Stimulated activated CD8-positive, alpha-beta memory T cell treated with anti-CD3 and anti-CD28 coated beads, Interleukin-7, amount 100 ng/mL, for 1 hour (primary cell): ENCODE data around the gene KLF9.
"Not testable (repeated sequence)": the region's sequence is repeated elsewhere in the genome, so short reads cannot be mapped to it uniquely, and the experiment has no call there.

ENCODE experiments used
- DNase-seq, 2 donors: peaks; one replicate each; pipeline ENCODE4 v3.0.0-alpha.2; 2020; ENCODE audit warnings: low read depth in 2 of 2

Gene KLF9

DNA sequence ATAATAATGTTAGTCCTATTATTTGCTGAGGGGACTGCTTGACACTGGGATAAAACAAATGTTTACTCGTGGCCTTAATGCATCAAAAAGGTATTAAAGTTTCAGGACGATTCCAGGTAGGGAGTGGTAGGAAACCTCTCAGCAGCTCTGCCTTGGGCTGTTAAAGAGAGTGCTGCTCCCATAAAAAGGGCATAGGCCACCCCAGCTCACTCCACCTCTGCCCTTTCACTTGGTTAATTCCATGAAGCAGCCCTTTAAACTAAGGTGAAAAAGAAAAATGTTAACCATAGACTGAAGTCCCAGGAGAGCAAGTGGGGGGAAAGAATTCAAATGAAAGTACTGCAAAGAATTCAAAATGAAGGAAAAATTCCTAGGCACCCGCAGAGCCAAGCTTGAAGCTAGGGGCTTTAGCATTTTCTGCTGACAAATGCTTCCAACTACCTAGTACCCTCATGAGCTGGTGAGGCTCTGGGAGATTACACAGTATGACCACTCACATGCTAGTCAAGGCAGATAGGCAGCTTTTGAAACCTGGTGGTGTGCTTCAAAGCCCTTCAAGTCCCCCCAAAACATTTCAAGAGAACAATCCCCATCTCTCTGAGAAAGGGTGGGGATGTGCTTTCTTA, 8.5 kb downstream of the KLF9 start:
- no peak for DNase-seq

DNA sequence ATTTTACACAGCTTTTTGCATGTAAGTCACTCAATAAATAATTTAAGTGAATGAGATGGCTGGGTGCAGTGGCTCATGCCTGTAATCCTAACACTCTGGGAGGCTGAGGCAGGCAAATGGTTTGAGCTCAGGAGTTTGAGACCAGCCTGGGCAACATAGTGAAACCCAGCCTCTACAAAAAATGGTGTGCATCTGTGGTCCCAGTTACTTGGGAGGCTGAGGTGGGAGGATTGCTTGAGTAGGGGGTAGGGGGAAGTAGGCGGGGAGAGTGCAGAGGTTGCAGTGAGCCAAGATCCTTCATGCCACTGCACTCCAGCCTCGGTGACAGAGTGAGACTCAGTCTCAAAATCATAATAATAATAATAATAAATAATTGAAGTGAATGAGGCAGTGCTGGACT, 10.2 kb downstream of the KLF9 start:
- no peak for DNase-seq

DNA sequence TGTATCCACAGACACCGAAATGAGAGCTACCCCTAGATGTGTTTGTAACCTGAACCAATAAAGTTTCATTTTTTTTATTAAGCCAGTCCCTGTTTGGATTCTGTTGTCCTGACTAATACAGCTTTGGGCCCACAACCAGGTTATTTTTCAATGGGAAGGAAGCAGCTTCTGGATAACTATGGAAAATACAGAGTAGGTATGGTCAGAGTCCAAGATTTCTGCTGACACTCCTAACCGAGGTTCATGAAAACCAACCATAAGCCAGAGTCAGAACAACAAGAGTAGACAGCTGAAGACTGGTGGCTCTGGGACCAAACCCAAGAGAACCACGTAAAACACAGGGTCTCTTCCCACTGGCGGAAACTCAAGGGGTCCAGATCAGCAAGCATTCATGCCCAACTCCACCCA, 10.8 kb downstream of the KLF9 start:
- no peak for DNase-seq

- no peak for DNase-seq
These were observed 11.3 kb downstream of the KLF9 start for GRCh38 chr9:70403166-70403565.

DNA sequence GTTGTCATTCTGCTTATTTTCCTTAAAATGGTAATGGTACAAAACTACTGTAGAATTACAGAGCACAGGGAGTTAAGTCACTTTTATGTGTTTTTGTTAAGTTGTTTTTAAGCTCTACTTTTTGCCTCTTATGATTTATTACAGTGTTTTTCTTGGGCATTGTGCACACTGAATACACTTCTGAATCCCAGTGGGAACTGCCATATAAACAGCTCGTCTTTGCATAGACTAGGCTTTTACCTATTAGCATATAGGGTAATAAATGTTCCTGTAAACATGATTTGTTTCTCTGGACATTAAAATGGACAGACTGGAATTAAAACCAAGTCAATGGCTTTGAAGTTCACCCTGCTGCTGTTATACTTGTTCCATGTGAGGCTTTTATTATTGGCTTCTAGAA, 12.2 kb downstream of the KLF9 start:
- DNase-seq, result no peak

GRCh38 chr9:70401241-70401640, 13.2 kb downstream of the KLF9 start:
- not testable (repeated sequence) for DNase-seq

DNA sequence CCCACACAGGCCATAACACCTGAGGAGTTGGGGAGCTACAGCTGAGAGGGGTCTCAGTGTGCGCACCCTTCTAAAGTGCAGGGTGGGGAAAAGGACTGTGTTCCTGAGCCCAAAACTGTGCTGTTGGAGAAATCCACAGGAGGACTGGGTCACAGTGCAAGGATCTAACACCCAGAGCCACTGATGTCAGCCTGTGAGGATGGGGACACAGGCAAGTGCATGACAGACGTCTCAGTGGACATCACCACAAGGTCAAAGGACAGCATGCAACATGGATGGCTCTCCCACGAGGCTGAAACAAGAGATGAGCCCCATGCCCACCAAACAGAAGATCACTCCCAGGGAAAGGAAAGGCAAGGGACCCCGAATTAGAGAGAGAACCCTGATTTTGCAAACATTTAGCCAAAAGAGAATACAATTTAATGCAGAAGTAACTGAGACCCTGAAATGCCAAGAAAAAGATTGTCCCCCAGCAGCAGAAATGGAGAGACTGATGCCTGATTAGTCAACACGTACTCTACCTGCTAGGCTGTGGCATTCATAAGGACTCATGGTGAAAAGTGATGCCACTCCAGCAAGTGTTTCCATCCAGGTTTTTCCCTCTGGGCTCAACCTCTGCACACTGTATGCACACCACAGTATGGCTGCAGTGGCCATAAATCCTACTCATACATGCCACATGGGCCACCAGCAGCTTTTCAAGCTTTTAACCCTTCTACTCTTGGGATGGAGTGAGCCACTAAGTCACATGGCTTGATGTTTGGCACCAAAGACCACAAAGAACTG, 14.2 kb downstream of the KLF9 start:
- DNase-seq, result no peak

- DNase-seq, result no peak
These were observed 15.3 kb downstream of the KLF9 start for GRCh38 chr9:70399141-70399540.

DNA sequence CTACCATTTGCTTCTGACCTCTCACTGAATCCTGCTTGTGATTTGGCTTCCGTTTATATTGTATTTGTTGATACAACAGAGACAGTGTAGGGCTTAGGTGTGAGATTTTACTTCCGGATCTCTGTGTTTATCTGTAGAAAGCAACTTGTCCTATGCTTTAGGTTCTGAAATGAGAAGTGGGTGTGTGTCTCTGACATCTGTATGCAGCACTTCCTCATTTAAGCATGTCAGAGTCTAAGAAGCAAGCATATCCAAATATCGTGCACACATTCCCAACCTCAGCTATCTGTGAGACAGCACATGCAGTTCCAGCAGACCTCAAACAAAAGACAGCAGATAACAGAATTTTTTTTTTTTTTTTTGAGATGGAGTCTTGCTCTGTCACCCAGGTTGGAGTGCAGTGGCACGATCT, 16.3 kb downstream of the KLF9 start:
- no peak for DNase-seq

- DNase-seq, result no peak
These were observed 18.8 kb downstream of the KLF9 start for GRCh38 chr9:70395652-70396051.

GRCh38 chr9:70392850-70393249, 21.6 kb downstream of the KLF9 start:
- DNase-seq, result no peak

GRCh38 chr9:70392189-70392588, 22.3 kb downstream of the KLF9 start:
- DNase-seq, result no peak

DNA sequence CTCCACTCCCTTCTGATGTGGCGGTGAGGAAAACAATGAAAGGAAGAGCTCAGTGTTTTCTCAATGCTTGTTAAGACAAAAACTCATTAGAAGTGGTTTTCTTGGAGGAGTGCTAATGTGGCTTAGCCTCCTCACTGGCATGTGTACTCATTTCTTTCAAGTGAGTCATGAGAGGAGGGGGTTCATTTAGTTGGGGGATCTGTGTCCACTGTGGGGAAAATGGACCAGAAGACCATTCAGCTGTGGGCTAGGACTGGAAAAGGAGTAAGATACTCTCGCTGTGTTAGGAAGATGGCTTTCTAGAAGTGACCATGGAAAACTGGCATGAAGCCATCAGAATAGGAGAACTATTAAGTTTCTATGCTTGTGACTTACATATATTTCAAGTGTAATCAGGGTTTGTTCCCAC, 23.5 kb downstream of the KLF9 start:
- DNase-seq, result no peak

DNA sequence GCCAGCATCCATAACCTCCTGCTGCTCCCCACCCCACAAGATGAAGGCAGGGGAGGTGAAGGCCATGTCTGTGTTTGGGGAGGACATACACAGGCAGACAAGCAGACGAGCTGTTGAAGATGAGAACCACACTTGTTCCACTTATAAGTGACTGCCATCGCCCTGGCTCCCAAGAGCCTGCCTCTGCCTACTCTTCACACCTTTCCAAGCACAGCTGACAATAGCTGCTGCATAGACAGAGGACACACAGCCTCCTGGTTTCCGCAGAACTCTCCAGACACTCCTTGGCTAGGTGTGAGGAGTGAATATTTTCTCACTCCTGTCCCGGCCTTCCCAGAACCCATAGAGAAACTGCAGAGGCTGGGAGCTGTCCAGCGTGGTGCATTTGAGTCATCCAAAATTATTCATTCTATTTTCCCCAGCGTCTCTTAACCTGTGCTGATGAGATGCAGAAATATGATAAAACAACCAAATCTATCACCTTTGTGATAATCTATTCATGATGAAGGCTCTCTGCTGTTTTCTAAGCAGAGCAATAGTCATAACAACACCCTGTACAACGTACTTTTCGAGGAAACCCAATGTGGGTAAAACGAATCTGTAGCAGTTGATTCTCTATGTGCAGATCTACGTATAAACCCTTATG, 24.7 kb downstream of the KLF9 start:
- no peak for DNase-seq

GRCh38 chr9:70389188-70389587, 25.3 kb downstream of the KLF9 start:
- DNase-seq, result no peak

DNA sequence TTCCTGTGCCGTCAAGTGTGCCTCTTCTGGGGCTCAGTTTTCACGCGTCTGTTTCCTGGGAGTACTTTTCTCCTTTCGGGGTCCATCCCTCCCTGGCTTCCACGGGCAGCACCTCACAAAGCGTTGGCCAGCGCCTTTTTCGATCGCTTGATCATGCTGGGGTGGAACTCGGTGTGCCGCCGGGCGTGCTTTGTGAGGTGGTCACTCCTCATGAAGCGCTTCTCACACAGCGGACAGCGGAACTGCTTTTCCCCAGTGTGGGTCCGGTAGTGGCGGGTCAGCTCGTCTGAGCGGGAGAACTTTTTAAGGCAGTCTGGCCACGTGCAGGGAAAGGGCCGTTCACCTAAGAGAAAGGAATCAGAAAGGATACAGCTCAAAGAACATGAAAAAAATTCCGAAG, 26.8 kb downstream of the KLF9 start:
- no peak for DNase-seq

GRCh38 chr9:70385426-70385825, 29.0 kb downstream of the KLF9 start:
- no peak for DNase-seq

DNA sequence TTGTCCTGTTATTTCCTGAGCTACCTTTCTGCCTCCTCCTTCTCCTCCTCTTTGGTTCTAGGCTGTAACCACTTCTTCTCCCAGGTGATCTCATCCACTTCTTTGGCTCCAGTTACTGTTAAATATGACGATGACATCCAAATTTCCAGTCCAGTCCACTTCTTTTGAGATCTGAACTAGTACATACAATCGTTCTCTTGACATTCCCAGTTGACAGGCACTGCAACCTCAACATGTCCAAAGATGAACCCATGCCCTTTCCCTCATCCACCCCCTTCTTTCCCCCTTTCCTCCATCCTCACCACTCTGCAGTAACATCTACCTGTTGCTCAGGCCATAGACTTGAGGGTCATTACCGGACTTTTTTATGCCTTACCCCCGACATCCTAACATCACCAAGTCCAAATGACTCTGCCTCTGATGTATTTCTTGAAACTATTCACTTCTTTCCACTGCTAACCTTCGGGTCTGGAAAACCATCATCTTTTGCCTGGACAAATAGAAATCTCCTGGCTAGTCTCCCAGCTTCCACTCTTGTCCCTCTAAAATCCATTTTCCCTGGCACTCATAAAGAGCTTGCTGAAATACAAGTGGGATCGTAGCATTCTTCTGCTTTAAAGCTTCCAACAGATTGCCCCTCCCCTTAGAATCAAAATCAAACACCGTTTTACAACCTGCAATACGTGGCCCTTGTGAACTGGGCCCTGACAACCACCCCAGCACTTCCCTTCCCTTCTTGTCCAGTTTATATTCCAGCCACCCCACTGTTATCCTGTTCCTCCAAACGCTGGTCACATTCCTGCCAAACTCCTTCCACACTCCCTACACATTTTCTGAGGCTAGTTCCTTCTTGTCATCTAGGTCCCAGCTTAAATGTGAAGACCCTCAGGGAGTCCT, 31.5 kb downstream of the KLF9 start:
- no peak for DNase-seq

- DNase-seq, result no peak
These were observed 32.3 kb downstream of the KLF9 start for GRCh38 chr9:70382046-70382708.

DNA sequence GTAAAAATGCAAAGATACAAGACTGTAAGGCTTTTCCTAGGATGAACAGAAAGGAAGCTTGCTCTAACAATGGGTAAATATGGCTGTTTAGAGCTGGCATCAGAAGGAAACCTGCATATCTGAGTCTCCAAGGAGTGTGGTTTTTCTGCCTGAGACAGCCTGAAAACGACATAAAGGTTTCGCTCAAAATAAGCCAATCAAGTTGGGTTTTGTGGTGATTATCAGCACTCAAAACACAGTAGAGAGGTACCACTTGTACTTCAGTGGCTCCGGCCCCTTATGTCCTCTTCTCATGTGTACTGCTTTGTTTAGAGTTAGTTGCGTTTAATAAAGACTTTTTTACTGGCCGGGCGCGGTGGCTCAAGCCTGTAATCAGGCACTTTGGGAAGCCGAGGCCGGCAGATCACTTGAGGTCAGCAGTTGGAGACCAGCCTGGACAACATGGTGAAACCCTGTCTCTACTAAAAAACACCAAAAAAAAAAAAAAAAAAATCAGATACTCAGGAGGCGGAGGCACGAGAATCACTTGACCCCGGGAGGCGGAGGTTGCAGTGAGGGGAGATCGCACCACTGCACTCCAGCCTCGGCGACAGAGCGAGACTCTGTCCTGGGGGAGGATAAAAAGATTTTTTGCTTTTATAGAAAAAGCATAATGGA, 39.4 kb downstream of the KLF9 start:
- DNase-seq, result no peak
